Panc1 (cell line): Measurements from ENCODE around the gene NPFF. TPM values are rescaled to one million over a fixed set of nuclear protein-coding genes. Genes with fewer than 3 reads are reported as not detected.

Experiments
- ATAC-seq: fragments of 200-7000 bp; cut with Tn5 transposase; 2 replicates; pipeline ENCODE4 v1.9.1; 2020; ENCODE audit warnings: mild to moderate bottlenecking, moderate library complexity
- BruUV-seq: library from RNA; stranded (reverse); fragments of 400-500 nt; replicated peaks from 2 replicates; lab custom pipeline; 2021; lab: Mats Ljungman, UMichigan
- CTCF ChIA-PET: fragments of 300-600 bp; sonication (Branson Sonifier 250); formaldehyde crosslinking; loops from one replicate; lab custom pipeline; 2022; ENCODE audit warnings: antibody characterized with exemption; lab: Charles Lee
- POLR2A ChIA-PET: fragments of 300-600 bp; sonication (Branson Sonifier 250); formaldehyde crosslinking; loops from one replicate; lab custom pipeline; 2022; ENCODE audit warnings: antibody characterized with exemption; lab: Charles Lee
- DNase-seq: peaks from one replicate; pipeline ENCODE4 v3.0.0-alpha.2; 2010; ENCODE audit warnings: low read depth, low spot score
- H3K27ac ChIP-seq: 2 replicates; pipeline ENCODE4 v1.5.1; 2011; ENCODE audit warnings: mild to moderate bottlenecking, low read length, inconsistent platforms
- H3K27me3 ChIP-seq: fragments of 200-500 bp; sonication (Bioruptor generic); 2 replicates; pipeline ENCODE4 v1.6.0; 2014; ENCODE audit warnings: low read length, inconsistent platforms; ENCODE audit not compliant: control insufficient read depth, insufficient read depth
- H3K36me3 ChIP-seq: fragments of 200-500 bp; sonication (Bioruptor generic); 2 replicates; pipeline ENCODE4 v1.5.1; 2014; ENCODE audit warnings: inconsistent platforms, mild to moderate bottlenecking, low read length, moderate library complexity; ENCODE audit not compliant: control insufficient read depth, insufficient read depth
- H3K4me1 ChIP-seq: 2 replicates; pipeline ENCODE4 v1.5.1; 2011; ENCODE audit warnings: inconsistent platforms, mild to moderate bottlenecking, low read length, moderate library complexity; ENCODE audit not compliant: control insufficient read depth, insufficient read depth
- H3K4me3 ChIP-seq, 2 experiments: 2 replicates each; pipeline ENCODE4 v1.5.1; 2011 to 2012; ENCODE audit warnings: low read depth in 2 of 2, low read length in 2 of 2, mild to moderate bottlenecking in 2 of 2, inconsistent platforms in 1 of 2, moderate library complexity in 1 of 2
- H3K9me3 ChIP-seq: fragments of 200-500 bp; sonication (Bioruptor generic); 2 replicates; pipeline ENCODE4 v1.5.1; 2014; ENCODE audit warnings: low read depth, mild to moderate bottlenecking, inconsistent platforms, low read length, moderate library complexity; ENCODE audit not compliant: control insufficient read depth, insufficient read depth
- POLR2AphosphoS5 ChIP-seq: IDR thresholded peaks from 2 replicates; pipeline ENCODE4 v1.6.1; 2012; ENCODE audit warnings: mild to moderate bottlenecking, low read depth, low read length, moderate library complexity
- SIN3A ChIP-seq: IDR thresholded peaks from 2 replicates; pipeline ENCODE4 v1.6.1; 2012; ENCODE audit warnings: low read depth, mild to moderate bottlenecking, low read length, moderate library complexity, borderline replicate concordance; ENCODE audit not compliant: insufficient read depth
- TCF7L2 ChIP-seq: IDR thresholded peaks from 2 replicates; pipeline ENCODE4 v1.6.1; 2011; ENCODE audit warnings: mild to moderate bottlenecking, low read depth, low read length, inconsistent platforms
- in situ Hi-C: cut with HindIII; loops from 2 replicates; pipeline ENCODE4 v1.10.0; 2016; ENCODE audit warnings: low sequenced_read_pairs, low pct_unique_long_range_greater_than_20kb
- intact Hi-C: fragments of 100-400 bp; cut with micrococcal nuclease; formaldehyde crosslinking; loops from one replicate; pipeline ENCODE4 v1.10.0; 2022; ENCODE audit not compliant: unreplicated experiment
- total RNA-seq: library from RNA; stranded (reverse); gene quantifications from one replicate; pipeline ENCODE4 v1.2.1, GENCODE V29; 2021; ENCODE audit not compliant: unreplicated experiment
- TF ChIP-seq, protein P1 (sequence below), 2 experiments: IDR thresholded peaks; 2 replicates each; pipeline ENCODE4 v1.6.1; 2011 to 2012; ENCODE audit warnings: low read depth in 2 of 2, control low read depth in 1 of 2, low read length in 1 of 2, mild to moderate bottlenecking in 1 of 2, moderate library complexity in 1 of 2; ENCODE audit not compliant: insufficient read depth in 1 of 2
- TF ChIP-seq, protein P2 (sequence below): fragments of 450-650 bp; IDR thresholded peaks from 2 replicates; pipeline ENCODE4 v1.5.1; 2017; ENCODE audit warnings: mild to moderate bottlenecking

NPFF gene
- total RNA-seq, 1 experiment from 2014 or later = not detected

DNA sequence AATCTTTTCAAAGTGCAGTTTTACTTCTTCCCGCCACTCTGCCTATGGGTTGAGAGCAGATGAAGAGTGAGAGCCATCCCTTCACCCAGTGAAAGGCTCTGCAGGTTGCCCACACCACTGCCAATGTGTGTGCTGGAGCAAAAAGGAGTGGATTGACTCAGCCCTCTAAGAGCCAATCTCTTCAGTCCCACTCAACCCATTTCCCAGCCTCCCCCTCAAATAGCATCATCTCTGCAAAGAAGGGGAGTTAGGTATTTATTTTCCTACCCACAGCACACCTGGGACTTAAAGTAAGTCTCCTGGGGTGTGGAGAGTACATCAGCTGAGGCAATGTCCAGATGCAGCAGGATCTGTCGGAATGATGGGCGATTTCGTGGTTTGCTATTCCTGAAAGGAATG, 23.3 kb downstream of the NPFF start:
- TF ChIP-seq, protein P1, sequence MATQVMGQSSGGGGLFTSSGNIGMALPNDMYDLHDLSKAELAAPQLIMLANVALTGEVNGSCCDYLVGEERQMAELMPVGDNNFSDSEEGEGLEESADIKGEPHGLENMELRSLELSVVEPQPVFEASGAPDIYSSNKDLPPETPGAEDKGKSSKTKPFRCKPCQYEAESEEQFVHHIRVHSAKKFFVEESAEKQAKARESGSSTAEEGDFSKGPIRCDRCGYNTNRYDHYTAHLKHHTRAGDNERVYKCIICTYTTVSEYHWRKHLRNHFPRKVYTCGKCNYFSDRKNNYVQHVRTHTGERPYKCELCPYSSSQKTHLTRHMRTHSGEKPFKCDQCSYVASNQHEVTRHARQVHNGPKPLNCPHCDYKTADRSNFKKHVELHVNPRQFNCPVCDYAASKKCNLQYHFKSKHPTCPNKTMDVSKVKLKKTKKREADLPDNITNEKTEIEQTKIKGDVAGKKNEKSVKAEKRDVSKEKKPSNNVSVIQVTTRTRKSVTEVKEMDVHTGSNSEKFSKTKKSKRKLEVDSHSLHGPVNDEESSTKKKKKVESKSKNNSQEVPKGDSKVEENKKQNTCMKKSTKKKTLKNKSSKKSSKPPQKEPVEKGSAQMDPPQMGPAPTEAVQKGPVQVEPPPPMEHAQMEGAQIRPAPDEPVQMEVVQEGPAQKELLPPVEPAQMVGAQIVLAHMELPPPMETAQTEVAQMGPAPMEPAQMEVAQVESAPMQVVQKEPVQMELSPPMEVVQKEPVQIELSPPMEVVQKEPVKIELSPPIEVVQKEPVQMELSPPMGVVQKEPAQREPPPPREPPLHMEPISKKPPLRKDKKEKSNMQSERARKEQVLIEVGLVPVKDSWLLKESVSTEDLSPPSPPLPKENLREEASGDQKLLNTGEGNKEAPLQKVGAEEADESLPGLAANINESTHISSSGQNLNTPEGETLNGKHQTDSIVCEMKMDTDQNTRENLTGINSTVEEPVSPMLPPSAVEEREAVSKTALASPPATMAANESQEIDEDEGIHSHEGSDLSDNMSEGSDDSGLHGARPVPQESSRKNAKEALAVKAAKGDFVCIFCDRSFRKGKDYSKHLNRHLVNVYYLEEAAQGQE (IDR thresholded peaks at IDR 0.05; ENCODE audit: insufficient read depth in 1 of 2, low read depth in 2 of 2, low read length in 1 of 2) = no peak
- no peak for TF ChIP-seq POLR2AphosphoS5
- no peak for TF ChIP-seq TCF7L2
- TF ChIP-seq SIN3A = no peak
- TF ChIP-seq, protein P2, sequence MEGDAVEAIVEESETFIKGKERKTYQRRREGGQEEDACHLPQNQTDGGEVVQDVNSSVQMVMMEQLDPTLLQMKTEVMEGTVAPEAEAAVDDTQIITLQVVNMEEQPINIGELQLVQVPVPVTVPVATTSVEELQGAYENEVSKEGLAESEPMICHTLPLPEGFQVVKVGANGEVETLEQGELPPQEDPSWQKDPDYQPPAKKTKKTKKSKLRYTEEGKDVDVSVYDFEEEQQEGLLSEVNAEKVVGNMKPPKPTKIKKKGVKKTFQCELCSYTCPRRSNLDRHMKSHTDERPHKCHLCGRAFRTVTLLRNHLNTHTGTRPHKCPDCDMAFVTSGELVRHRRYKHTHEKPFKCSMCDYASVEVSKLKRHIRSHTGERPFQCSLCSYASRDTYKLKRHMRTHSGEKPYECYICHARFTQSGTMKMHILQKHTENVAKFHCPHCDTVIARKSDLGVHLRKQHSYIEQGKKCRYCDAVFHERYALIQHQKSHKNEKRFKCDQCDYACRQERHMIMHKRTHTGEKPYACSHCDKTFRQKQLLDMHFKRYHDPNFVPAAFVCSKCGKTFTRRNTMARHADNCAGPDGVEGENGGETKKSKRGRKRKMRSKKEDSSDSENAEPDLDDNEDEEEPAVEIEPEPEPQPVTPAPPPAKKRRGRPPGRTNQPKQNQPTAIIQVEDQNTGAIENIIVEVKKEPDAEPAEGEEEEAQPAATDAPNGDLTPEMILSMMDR = no peak
- DNase-seq (no peak), ATAC-seq (peak; percentile 10; the same call in 1 of the 2 replicates)
- no TSS peak for BruUV-seq
- Histone ChIP-seq H3K9me3 (no peaks in the 10 kb centered on the region), H3K36me3 (peaks cover 22% of the 10 kb centered on the region), H3K27ac (no peak overlapping the region), H3K4me1 (peaks cover 14% of the 10 kb centered on the region), H3K27me3 (no peaks in the 10 kb centered on the region), H3K4me3 (no peak overlapping the region)
- ChIA-PET POLR2A (no interaction called here), CTCF (no interaction called here)
- intact Hi-C loops (no loop called here), in situ Hi-C loops (no loop called here)

DNA sequence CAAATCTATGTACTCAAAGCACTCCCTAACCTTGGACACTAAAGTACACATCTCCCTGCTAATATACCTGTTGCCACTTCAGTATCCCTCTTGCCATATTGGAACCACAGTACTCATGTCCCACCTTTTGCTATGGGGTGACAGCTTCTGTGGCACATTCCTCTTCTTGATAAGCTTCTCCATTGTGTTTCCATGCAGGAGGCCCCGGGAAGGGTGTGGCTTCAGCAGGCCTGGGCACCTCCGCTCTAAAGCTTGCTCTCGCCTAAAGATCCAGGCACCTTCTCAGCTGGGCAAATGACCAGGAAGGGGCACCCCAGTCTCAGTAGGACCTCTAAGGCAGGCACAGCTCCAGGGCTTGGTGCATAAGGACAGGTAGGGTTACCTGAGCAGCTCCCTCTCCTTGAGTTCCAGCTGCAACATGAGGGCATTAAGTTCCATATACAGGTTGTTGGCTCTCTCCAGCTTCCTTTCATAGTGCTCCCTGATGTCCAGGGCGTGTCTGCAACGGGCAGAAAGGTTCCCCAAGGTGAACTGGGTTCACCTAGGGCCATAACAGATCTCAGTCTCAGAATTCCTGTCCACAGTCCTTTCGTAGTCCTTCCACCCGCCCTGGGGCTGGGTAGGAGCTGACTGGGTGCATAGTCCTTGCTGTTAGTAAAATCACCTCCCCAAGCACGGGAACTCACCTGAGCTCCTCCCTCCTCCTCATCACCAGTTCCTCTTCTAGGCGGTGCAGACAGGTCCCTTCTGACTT, 23.9 kb downstream of the NPFF start:
- DNase-seq (no peak), ATAC-seq (peak; percentile 9)
- in situ Hi-C loops = no loop called here
- ChIA-PET POLR2A (interaction anchor here (0.6 to 2.1 kb wide), 2 partner anchors 15 to 18 kb away, joined by 3 to 6 read pairs; partner anchors contain the start of gene TARBP2), CTCF (no interaction called here)
- H3K36me3 ChIP-seq = peaks cover 26% of the 10 kb centered on the region
- TF ChIP-seq, protein P1 (IDR thresholded peaks at IDR 0.05; ENCODE audit: insufficient read depth in 1 of 2, low read depth in 2 of 2, low read length in 1 of 2) = no peak
- TF ChIP-seq POLR2AphosphoS5 = peak; percentile 83
- no peaks in the 10 kb centered on the region for H3K9me3 ChIP-seq
- H3K27me3 ChIP-seq = no peaks in the 10 kb centered on the region
- BruUV-seq = no TSS peak
- H3K4me3 ChIP-seq = no peak overlapping the region
- intact Hi-C loops = no loop called here
- peaks cover 15% of the 10 kb centered on the region for H3K4me1 ChIP-seq
- no peak overlapping the region; the same call in 1 of the 2 replicates for H3K27ac ChIP-seq
